Right atrium auricular region (tissue), 2 donors: ENCODE data around the gene DSTYK. TPM values are rescaled to one million over a fixed set of nuclear protein-coding genes. Genes with fewer than 3 reads are reported as not detected.

Experiments used
- DNase-seq: peaks from one replicate; pipeline ENCODE4 v3.0.0-alpha.2; 2019; ENCODE audit warnings: low spot score
- H3K27ac ChIP-seq, 2 donors: fragments of 200-600 bp; sonication (generic); 1 replicate in 1 of 2; 2 replicates in 1 of 2; pipeline ENCODE4 v1.5.1; 2016 to 2019
- H3K27me3 ChIP-seq, 2 donors: fragments of 200-600 bp; sonication (generic); one replicate each; pipeline versions ENCODE4 v1.5.1 to v1.6.0; 2017 to 2019
- H3K36me3 ChIP-seq: fragments of 200-600 bp; sonication (generic); one replicate; pipeline ENCODE4 v1.5.1; 2016
- H3K4me1 ChIP-seq, 2 donors: fragments of 200-600 bp; sonication (generic); one replicate each; pipeline versions ENCODE4 v1.5.1 to v1.6.0; 2017 to 2019
- H3K4me3 ChIP-seq, 2 donors: fragments of 200-600 bp; sonication (generic); 1 replicate in 1 of 2; 2 replicates in 1 of 2; pipeline ENCODE4 v1.5.1; 2017 to 2019; ENCODE audit warnings: mild to moderate bottlenecking in 1 of 2, moderate library complexity in 1 of 2
- H3K9me3 ChIP-seq, 2 donors: fragments of 200-600 bp; sonication (generic); one replicate each; pipeline ENCODE4 v1.5.1; 2019
- total RNA-seq, 2 donors: library from RNA; depleted of rRNA; stranded (reverse); fragments of >200 nt; gene quantifications; one replicate each; pipeline ENCODE4 v1.1.0, GENCODE V29; 2016
- TF ChIP-seq, protein P1 (sequence below), 2 donors: fragments of 200-600 bp; sonication (generic); IDR thresholded peaks; one replicate each; pipeline ENCODE4 v1.5.1; 2019; ENCODE audit warnings: antibody characterized with exemption in 2 of 2

DSTYK gene
- total RNA-seq, 2 donors from 2014 or later: 6.7 to 8.9 TPM

DNA sequence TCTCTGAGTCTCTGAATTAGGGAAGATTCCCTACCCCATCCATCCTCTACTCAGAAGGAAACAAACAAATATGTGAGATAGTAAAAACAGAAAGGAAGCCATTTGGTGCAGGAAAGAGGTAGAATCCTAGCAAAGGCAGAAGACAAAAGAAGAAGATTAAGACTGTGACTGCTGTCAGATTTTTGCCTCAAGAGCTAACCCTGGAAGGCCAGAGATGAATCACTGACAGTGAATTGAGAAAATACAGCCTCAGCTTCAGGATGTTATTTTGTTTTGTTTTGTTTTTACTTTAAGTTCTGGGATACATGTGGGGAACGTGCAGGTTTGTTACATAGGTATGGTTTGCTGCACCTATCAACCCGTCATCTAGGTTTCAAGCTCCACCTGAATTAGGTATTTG, 31.7 kb downstream of the DSTYK start:
- Histone ChIP-seq H3K36me3 (no peaks in the 10 kb centered on the region), H3K4me3 (no peak overlapping the region), H3K4me1 (peaks cover 0 to 30% of the 10 kb centered on the region in 2 donors), H3K27ac (no peak overlapping the region), H3K27me3 (no peaks in the 10 kb centered on the region), H3K9me3 (no peaks in the 10 kb centered on the region)
- DNase-seq: no peak
- TF ChIP-seq, protein P1, sequence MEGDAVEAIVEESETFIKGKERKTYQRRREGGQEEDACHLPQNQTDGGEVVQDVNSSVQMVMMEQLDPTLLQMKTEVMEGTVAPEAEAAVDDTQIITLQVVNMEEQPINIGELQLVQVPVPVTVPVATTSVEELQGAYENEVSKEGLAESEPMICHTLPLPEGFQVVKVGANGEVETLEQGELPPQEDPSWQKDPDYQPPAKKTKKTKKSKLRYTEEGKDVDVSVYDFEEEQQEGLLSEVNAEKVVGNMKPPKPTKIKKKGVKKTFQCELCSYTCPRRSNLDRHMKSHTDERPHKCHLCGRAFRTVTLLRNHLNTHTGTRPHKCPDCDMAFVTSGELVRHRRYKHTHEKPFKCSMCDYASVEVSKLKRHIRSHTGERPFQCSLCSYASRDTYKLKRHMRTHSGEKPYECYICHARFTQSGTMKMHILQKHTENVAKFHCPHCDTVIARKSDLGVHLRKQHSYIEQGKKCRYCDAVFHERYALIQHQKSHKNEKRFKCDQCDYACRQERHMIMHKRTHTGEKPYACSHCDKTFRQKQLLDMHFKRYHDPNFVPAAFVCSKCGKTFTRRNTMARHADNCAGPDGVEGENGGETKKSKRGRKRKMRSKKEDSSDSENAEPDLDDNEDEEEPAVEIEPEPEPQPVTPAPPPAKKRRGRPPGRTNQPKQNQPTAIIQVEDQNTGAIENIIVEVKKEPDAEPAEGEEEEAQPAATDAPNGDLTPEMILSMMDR (IDR thresholded peaks at IDR 0.05): no peak

DNA sequence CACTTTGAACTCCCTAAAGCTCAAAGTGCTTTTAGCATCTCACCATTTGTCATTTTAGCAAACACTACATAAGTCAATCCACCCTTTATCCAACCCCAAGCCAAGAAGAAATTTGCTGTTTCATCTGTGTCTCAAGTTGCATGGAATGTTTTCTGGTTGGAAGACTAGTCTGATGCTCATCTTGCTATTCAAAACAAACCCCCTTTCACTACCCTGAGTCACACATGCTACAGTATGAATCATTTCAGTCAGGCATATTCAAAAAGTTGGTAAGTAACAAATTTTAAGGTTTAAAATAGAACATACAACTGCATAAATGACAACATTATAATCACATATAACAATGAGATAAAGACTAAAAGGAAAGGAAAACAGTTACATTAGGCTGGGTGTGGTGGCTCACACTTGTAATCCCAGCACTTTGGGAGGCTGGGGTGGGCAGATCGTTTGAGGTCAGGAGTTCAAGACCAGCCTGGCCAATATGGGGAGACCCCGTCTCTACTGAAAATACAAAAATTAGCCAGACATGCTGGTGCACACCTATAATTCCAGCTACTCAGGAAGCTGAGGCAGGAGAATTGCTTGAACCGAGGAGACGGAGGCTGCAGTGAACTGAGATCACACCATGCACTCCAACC, 38.7 kb downstream of the DSTYK start:
- DNase-seq: no peak
- H3K4me3 ChIP-seq: no peak overlapping the region
- no peaks in the 10 kb centered on the region for H3K9me3 ChIP-seq
- TF ChIP-seq, protein P1 (IDR thresholded peaks at IDR 0.05): no peak
- no peaks in the 10 kb centered on the region for H3K27me3 ChIP-seq
- H3K36me3 ChIP-seq: peaks cover 26% of the 10 kb centered on the region
- peaks cover 0 to 14% of the 10 kb centered on the region in 2 donors for H3K4me1 ChIP-seq
- H3K27ac ChIP-seq: no peak overlapping the region

DNA sequence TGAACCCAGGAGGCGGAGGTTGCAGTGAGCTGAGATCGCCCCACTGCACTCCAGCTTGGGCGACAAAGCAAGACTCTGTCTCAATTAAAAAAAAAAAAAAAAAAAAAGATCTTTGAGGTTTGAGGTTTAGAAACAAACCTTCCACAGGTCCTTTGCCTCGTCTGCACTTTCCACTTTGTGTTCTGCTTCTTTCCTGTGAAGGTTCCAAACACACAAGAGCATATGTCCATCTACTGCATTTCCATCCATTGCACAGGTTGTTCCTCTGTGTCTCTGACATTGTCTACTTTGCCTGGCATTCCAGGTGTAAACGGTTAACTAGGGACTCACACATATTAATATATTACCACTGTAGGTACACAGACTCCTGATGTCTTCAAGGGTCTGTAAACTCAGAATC, 40.1 kb downstream of the DSTYK start:
- Histone ChIP-seq H3K4me3 (no peak overlapping the region), H3K36me3 (peaks cover 31% of the 10 kb centered on the region), H3K27me3 (no peaks in the 10 kb centered on the region), H3K4me1 (peaks cover 0 to 14% of the 10 kb centered on the region in 2 donors), H3K9me3 (no peaks in the 10 kb centered on the region), H3K27ac (no peak overlapping the region)
- DNase-seq: no peak
- TF ChIP-seq, protein P1 (IDR thresholded peaks at IDR 0.05): no peak

- H3K4me3 ChIP-seq: no peak overlapping the region
- peaks cover 0 to 9% of the 10 kb centered on the region in 2 donors for H3K4me1 ChIP-seq
- peaks cover 31% of the 10 kb centered on the region for H3K36me3 ChIP-seq
- H3K27ac ChIP-seq: no peak overlapping the region
- no peak for DNase-seq
- TF ChIP-seq, protein P1 (IDR thresholded peaks at IDR 0.05): no peak
- H3K9me3 ChIP-seq: no peaks in the 10 kb centered on the region
- no peaks in the 10 kb centered on the region for H3K27me3 ChIP-seq
Observed at GRCh38 chr1:205170532-205171269, 40.8 kb downstream of the DSTYK start.

DNA sequence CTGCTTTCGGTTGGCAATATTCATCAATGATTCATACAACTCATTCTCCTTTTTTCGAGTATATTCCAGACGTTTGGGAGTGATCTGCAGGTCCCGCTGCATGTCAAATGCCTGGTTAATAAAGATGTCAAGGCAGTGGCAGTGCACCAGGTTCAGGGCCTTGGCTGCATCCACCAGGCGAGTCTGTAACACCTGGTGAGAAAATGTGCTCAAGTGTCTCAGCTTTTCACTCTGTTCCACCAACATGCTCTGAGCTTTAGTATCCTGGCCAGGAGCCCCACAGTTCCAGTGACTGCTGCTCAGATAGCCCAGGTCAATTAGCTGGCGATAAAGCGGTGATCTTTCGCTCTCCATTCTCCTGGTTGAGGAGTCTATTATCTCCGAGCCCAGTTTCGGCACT, 42.3 kb downstream of the DSTYK start:
- Histone ChIP-seq H3K4me3 (no peak overlapping the region), H3K36me3 (peaks cover 31% of the 10 kb centered on the region), H3K27me3 (no peaks in the 10 kb centered on the region), H3K4me1 (no peaks in the 10 kb centered on the region), H3K27ac (no peak overlapping the region), H3K9me3 (no peaks in the 10 kb centered on the region)
- TF ChIP-seq, protein P1 (IDR thresholded peaks at IDR 0.05): no peak
- DNase-seq: no peak
